GM23338 (cell line): ENCODE measurements around the gene HELZ. TPM values are rescaled to one million over a fixed set of nuclear protein-coding genes. Genes with fewer than 3 reads are reported as not detected.

Source experiments
- ATAC-seq: fragments of 200-7000 bp; cut with Tn5 transposase; 3 replicates; pipeline ENCODE4 v1.9.1; 2020
- DNase-seq: peaks from one replicate; pipeline ENCODE4 v3.0.0-alpha.2; 2015; ENCODE audit warnings: low spot score
- H2AFZ ChIP-seq: fragments of 200-600 bp; sonication (generic); 2 replicates; pipeline ENCODE4 v1.8.0; 2016; ENCODE audit warnings: antibody characterized with exemption, mild to moderate bottlenecking, moderate library complexity
- H3F3A ChIP-seq: fragments of 200-600 bp; sonication (generic); replicated peaks from 2 replicates; pipeline ENCODE4 v1.8.0; 2017; ENCODE audit warnings: antibody characterized with exemption, mixed run types, low read depth
- H3K27ac ChIP-seq: fragments of 200-600 bp; sonication (generic); 2 replicates; pipeline ENCODE4 v1.6.1; 2016; ENCODE audit warnings: low read depth
- H3K27me3 ChIP-seq: fragments of 200-600 bp; sonication (generic); 2 replicates; pipeline ENCODE4 v1.8.0; 2016; ENCODE audit warnings: mild to moderate bottlenecking, mixed run types, moderate library complexity; ENCODE audit not compliant: insufficient read depth
- H3K36me3 ChIP-seq: fragments of 200-600 bp; sonication (generic); 2 replicates; pipeline ENCODE4 v1.8.0; 2016; ENCODE audit warnings: mild to moderate bottlenecking; ENCODE audit not compliant: insufficient read depth
- H3K4me1 ChIP-seq: fragments of 200-600 bp; sonication (generic); 2 replicates; pipeline ENCODE4 v1.8.0; 2016; ENCODE audit warnings: mild to moderate bottlenecking, moderate library complexity; ENCODE audit not compliant: insufficient read depth
- H3K4me2 ChIP-seq: fragments of 200-600 bp; sonication (generic); 2 replicates; pipeline ENCODE4 v1.7.1; 2017; ENCODE audit warnings: mixed run types
- H3K4me3 ChIP-seq: fragments of 200-600 bp; sonication (generic); 2 replicates; pipeline ENCODE4 v1.6.1; 2016; ENCODE audit warnings: mixed run types
- H3K79me2 ChIP-seq: fragments of 200-600 bp; sonication (generic); replicated peaks from 2 replicates; pipeline ENCODE4 v1.8.0; 2017; ENCODE audit warnings: mild to moderate bottlenecking; ENCODE audit not compliant: insufficient read depth
- H3K9me2 ChIP-seq: fragments of 200-600 bp; sonication (generic); 2 replicates; pipeline ENCODE4 v1.8.0; 2017; ENCODE audit not compliant: insufficient read depth
- H4K20me1 ChIP-seq: fragments of 200-600 bp; sonication (generic); replicated peaks from 2 replicates; pipeline ENCODE4 v1.8.0; 2017; ENCODE audit warnings: mild to moderate bottlenecking; ENCODE audit not compliant: insufficient read depth
- H3K27ac Mint-ChIP-seq: 2 replicates; pipeline ENCODE4 v1.8.0; 2020; ENCODE audit warnings: inconsistent platforms, mild to moderate bottlenecking, moderate library complexity, mixed read lengths
- H3K27me3 Mint-ChIP-seq: 3 replicates; pipeline ENCODE4 v1.8.0; 2022; ENCODE audit warnings: low read depth, mild to moderate bottlenecking, moderate library complexity, mixed read lengths, inconsistent platforms; ENCODE audit not compliant: insufficient read depth, poor library complexity
- H3K36me3 Mint-ChIP-seq: 3 replicates; pipeline ENCODE4 v1.8.0; 2021; ENCODE audit warnings: low read depth, mild to moderate bottlenecking, inconsistent platforms, moderate library complexity, mixed read lengths
- H3K4me1 Mint-ChIP-seq: 3 replicates; pipeline ENCODE4 v1.8.0; 2020; ENCODE audit warnings: mild to moderate bottlenecking, inconsistent platforms, mixed read lengths
- H3K4me3 Mint-ChIP-seq: 3 replicates; pipeline ENCODE4 v1.8.0; 2021; ENCODE audit warnings: moderate library complexity, mild to moderate bottlenecking, inconsistent platforms, mixed read lengths
- H3K9me3 Mint-ChIP-seq: 3 replicates; pipeline ENCODE4 v1.8.0; 2020; ENCODE audit warnings: moderate library complexity, mild to moderate bottlenecking, inconsistent platforms, mixed read lengths
- CREB1 ChIP-seq: fragments of 250-450 bp; sonication (Bioruptor Pico); IDR thresholded peaks from 2 replicates; pipeline ENCODE4 v1.5.0; 2020; ENCODE audit warnings: low read depth, mild to moderate bottlenecking, moderate library complexity
- CTCF ChIP-seq, 2 experiments: fragments of 200-600 bp in 1 of 2; sonication (generic) in 1 of 2; conservative IDR thresholded peaks; 2 replicates each; pipeline versions ENCODE4 v1.5.1 to v1.6.1; 2016 to 2017; ENCODE audit warnings: antibody characterized with exemption in 2 of 2, low read depth in 2 of 2, mild to moderate bottlenecking in 2 of 2, moderate library complexity in 1 of 2
- EZH2 ChIP-seq: fragments of 200-600 bp; sonication (generic); IDR thresholded peaks from one replicate; pipeline ENCODE4 v1.8.0; 2017; ENCODE audit warnings: antibody characterized with exemption, mild to moderate bottlenecking, low read depth; ENCODE audit not compliant: unreplicated experiment
- EZH2phosphoT487 ChIP-seq: fragments of 200-600 bp; sonication (generic); IDR thresholded peaks from one replicate; pipeline ENCODE4 v1.8.1; 2018; ENCODE audit warnings: antibody characterized with exemption; ENCODE audit not compliant: unreplicated experiment
- JUNB ChIP-seq: IDR thresholded peaks from one replicate; pipeline ENCODE4 v1.6.1; 2016; ENCODE audit warnings: antibody characterized with exemption; ENCODE audit not compliant: unreplicated experiment
- NANOG ChIP-seq: IDR thresholded peaks from 2 replicates; pipeline ENCODE4 v1.6.1; 2016; ENCODE audit warnings: antibody characterized with exemption, borderline replicate concordance
- POLR2AphosphoS5 ChIP-seq: IDR thresholded peaks from 2 replicates; pipeline ENCODE4 v1.6.1; 2016; ENCODE audit warnings: antibody characterized with exemption, low read depth
- REST ChIP-seq: IDR thresholded peaks from one replicate; pipeline ENCODE4 v1.6.1; 2018; ENCODE audit warnings: antibody characterized with exemption; ENCODE audit not compliant: unreplicated experiment
- STAT1 ChIP-seq: IDR thresholded peaks from one replicate; pipeline ENCODE4 v1.6.1; 2016; ENCODE audit warnings: antibody characterized with exemption; ENCODE audit not compliant: unreplicated experiment
- ZNF114 ChIP-seq: fragments of 250-450 bp; sonication (Bioruptor Pico); IDR thresholded peaks from 2 replicates; pipeline ENCODE4 v1.5.0; 2020; ENCODE audit warnings: mild to moderate bottlenecking, moderate library complexity
- ZNF331 ChIP-seq: fragments of 250-450 bp; sonication (Bioruptor Pico); IDR thresholded peaks from 2 replicates; pipeline ENCODE4 v1.5.0; 2020; ENCODE audit warnings: low read depth, mild to moderate bottlenecking, moderate library complexity
- ZNF462 ChIP-seq: fragments of 250-450 bp; sonication (Bioruptor Pico); IDR thresholded peaks from 2 replicates; pipeline ENCODE4 v1.5.0; 2020; ENCODE audit warnings: mild to moderate bottlenecking, moderate library complexity
- polyA plus RNA-seq: library from polyadenylated mRNA; unstranded; fragments of >200 nt; fragmentation: Nextera tagmentation; extraction: Ambion mirVana; gene quantifications from 2 replicates; pipeline ENCODE4 v1.2.1, GENCODE V29; 2016
- total RNA-seq: library from RNA; depleted of rRNA; stranded (reverse); fragments of >200 nt; shearing (Covaris generic); gene quantifications from 2 replicates; pipeline ENCODE4 v1.2.3, GENCODE V29; 2014
- TF ChIP-seq, protein P1 (sequence below): IDR thresholded peaks from 2 replicates; pipeline ENCODE4 v1.6.1; 2016; ENCODE audit warnings: antibody characterized with exemption

Gene HELZ
- total and polyA plus RNA-seq, 2 experiments from 2014 or later = 38.9 to 62.0 TPM

- Mint-ChIP-seq H3K9me3 (peaks cover 12% of the 10 kb centered on the region), H3K4me1 (no peaks in the 10 kb centered on the region), H3K36me3 (peaks cover 3% of the 10 kb centered on the region; the same call in 1 of the 3 replicates), H3K27me3 (peaks cover 4% of the 10 kb centered on the region), H3K4me3 (no peak overlapping the region), H3K27ac (no peak overlapping the region)
- ATAC-seq (no peak), DNase-seq (no peak)
- no peak overlapping the region for H3K4me3 ChIP-seq
- no peaks in the 10 kb centered on the region for H3K79me2 ChIP-seq
- H3K4me2 ChIP-seq = no peak overlapping the region
- H3K4me1 ChIP-seq = no peaks in the 10 kb centered on the region
- H3K27ac ChIP-seq = no peak overlapping the region
- no peaks in the 10 kb centered on the region for H4K20me1 ChIP-seq
- TF ChIP-seq ZNF331 (CRISPR knock-in tag) (no peak), REST (no peak), EZH2 (no peak), EZH2phosphoT487 (no peak), STAT1 (no peak), POLR2AphosphoS5 (no peak), ZNF114 (no peak), ZNF462 (no peak), JUNB (no peak), NANOG (no peak), CREB1 (no peak), CTCF (conservative IDR thresholded peaks at IDR 0.05; ENCODE audit: low read depth in 2 of 2) (no peak)
- TF ChIP-seq, protein P1, sequence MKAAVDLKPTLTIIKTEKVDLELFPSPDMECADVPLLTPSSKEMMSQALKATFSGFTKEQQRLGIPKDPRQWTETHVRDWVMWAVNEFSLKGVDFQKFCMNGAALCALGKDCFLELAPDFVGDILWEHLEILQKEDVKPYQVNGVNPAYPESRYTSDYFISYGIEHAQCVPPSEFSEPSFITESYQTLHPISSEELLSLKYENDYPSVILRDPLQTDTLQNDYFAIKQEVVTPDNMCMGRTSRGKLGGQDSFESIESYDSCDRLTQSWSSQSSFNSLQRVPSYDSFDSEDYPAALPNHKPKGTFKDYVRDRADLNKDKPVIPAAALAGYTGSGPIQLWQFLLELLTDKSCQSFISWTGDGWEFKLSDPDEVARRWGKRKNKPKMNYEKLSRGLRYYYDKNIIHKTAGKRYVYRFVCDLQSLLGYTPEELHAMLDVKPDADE = no peak
- H3F3A ChIP-seq = no peaks in the 10 kb centered on the region
- H2AFZ ChIP-seq = no peak overlapping the region
- H3K9me2 ChIP-seq = no peaks in the 10 kb centered on the region
- H3K27me3 ChIP-seq = no peaks in the 10 kb centered on the region
- H3K36me3 ChIP-seq = 0 out of 2 replicates have a peak, but pooled peaks cover 1% of the 10 kb centered on the region
These were observed 191.5 kb downstream of the HELZ start for GRCh38 chr17:67053438-67054000.
